HK-2 (cell line): ENCODE measurements around the gene TMEM30B.

ENCODE experiments used
- DNase-seq: peaks from one replicate; pipeline ENCODE4 v3.0.0-alpha.2; 2018; ENCODE audit not compliant: unreplicated experiment

The TMEM30B gene

GRCh38 chr14:61298824-61299223 lies 17.7 kb upstream of the TMEM30B start:
- no peak for DNase-seq

DNA sequence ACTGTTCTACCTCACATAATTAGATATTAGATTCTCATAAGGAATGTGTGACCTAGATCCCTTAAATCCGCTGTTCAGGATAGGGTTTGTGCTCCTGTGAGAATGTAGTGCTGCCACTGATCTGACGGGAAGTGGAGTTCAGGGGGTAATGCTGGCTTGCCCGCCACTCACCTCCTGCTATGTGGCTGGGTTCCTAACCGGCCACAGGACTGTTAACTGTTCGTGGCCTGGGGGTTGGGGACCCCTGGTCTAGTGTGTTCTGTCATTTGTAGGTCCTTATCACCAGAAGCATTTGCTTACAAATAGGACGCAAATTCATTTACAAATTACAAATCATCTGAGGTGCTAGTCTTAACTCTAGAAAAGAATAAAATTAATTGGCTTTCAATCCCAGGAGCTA lies 16.4 kb upstream of the TMEM30B start:
- no peak for DNase-seq

DNA sequence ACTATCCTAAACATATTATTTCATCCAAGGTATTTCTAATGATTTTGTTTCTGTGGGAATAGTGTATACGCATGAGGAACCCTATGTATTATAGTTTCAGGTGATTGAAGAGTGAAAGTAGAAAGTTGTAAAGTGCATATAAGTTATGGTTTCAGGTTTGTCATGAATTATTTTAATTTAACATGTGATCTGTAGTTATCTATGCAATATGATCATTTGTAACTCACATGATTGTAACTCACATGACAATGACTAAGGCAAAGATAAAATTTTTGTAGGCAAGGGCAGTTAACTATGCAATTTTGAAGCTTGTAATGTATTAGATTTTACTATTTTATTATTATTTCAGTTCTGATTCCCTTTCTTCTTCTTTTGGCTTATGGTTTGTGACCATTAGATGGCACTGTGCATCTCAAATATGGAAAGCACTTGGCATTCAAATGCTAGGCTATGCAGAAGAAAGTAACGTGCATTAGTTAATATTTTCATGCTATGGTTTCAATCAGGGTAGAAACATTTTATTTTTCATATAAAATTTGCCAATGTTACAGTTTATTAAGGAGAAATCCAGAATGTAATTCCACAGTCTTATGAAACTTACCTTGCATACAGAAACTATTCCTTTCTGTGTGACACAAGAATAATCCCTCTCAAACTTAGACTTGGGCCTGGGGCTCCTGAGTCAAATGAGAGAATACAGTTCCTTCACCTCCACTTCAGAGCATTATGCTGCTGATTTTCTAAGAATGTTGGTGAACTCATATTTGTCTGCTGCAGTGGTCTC lies 15.8 kb upstream of the TMEM30B start:
- no peak for DNase-seq

DNA sequence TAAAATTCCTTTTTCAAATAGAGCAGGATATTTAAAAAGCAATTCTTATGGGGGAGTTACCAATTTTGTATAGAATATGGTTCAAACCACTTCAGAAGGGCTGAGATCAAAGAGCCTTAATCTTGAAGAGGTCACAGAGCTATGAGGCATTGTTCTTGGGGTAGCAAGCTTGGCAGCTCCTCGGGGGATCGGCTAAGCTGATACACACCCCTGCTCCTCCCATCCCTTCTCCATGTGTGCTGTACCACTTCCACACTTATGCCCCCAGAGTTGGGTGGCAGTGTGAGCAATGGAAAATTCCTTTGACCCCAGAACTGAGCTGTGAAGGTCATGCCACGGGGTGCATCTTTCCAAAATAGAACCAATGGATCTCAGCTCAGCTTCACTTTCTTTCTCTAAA lies 15.0 kb upstream of the TMEM30B start:
- no peak for DNase-seq

DNA sequence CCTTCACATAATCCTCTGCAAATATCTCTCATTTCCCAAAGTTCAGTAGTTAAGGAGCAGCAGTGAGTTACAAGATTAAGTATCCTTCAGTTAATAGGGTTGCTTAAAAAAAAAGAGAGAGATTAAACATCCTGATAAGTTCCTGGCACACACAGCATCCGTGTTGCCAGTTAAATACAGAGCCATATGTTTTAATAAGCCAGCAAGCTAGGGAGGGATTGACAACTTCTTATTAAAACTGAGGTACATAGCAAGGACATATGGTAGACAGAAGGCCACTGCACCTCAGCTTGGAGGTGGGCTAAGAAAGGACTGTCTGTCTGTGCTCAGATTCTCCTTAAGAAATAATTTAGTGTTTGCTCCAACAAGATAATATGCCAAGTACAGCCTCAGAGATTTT lies 9.6 kb upstream of the TMEM30B start:
- DNase-seq = no peak

- DNase-seq = no peak
Measured at GRCh38 chr14:61288720-61289119, 7.6 kb upstream of the TMEM30B start.

DNA sequence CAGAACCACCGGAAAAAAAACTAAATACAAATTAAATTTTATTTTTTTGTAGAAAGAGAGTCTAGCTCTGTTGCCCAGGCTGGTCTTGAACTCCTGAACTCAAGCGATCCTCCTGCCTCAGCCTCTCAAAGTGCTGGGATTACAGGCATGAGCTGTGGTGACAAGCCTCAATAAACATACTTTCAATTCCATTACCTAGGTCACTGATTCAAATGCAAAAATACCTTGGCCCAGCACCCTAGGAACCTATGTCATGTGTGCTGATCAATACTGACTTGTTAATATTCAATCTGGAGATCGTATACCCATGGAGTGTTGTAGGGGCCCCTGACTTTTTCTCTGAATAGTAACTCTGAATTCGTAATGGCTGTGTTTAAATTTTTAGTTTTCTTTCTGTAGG lies 7.1 kb upstream of the TMEM30B start:
- no peak for DNase-seq

GRCh38 chr14:61287196-61287595 lies 6.1 kb upstream of the TMEM30B start:
- no peak for DNase-seq

GRCh38 chr14:61285364-61285763 lies 4.2 kb upstream of the TMEM30B start:
- DNase-seq = no peak

- DNase-seq = no peak
Measured at GRCh38 chr14:61284001-61284400, 2.9 kb upstream of the TMEM30B start.

- no peak for DNase-seq
Measured at GRCh38 chr14:61282746-61283145, 1.6 kb upstream of the TMEM30B start.

DNA sequence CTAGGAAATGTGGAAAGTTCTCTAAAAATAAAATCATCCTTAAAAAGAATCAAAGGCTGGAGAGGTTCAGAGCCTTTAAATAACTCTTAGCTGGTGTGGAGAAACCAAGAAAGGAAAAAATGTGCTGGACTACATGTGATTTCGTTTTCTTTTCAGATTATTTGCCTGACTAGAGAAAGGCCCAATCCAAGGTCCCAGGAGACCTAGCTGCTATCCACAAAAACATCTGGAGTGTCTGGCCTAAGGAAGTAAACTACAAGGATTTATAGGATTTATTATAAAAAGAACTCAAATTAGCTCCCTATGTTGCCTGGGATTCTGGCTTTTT lies 774 bp upstream of the TMEM30B start:
- DNase-seq = no peak

- DNase-seq = peak; percentile 31
Measured at GRCh38 chr14:61280526-61281185, 482 bp downstream of the TMEM30B start.

- no peak for DNase-seq
Measured at GRCh38 chr14:61280092-61280525, 1.0 kb downstream of the TMEM30B start.

- DNase-seq = no peak
Measured at GRCh38 chr14:61279082-61279481, 2.1 kb downstream of the TMEM30B start.

- DNase-seq = no peak
Measured at GRCh38 chr14:61277784-61278183, 3.4 kb downstream of the TMEM30B start.

DNA sequence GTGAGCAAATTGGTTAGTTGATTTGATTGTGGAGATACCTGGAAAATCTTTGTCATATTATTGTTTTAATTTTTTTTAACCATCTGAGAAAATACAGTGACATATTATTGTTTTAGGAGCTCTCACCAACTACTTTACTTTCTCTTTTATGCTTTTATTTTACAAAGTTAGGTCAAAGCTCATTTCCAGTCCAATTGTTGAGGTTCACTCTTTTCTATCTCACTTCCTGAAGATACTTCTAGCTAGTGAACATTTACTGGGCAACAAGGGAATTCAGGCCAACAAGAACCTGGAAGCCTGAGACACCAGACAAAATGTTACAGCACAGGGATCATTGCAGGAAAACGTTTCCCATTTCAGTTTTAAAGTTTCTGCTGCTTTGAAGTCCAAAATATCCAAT lies 3.9 kb downstream of the TMEM30B start:
- DNase-seq = no peak

- DNase-seq = no peak
Measured at GRCh38 chr14:61271552-61271951, 9.6 kb downstream of the TMEM30B start.

DNA sequence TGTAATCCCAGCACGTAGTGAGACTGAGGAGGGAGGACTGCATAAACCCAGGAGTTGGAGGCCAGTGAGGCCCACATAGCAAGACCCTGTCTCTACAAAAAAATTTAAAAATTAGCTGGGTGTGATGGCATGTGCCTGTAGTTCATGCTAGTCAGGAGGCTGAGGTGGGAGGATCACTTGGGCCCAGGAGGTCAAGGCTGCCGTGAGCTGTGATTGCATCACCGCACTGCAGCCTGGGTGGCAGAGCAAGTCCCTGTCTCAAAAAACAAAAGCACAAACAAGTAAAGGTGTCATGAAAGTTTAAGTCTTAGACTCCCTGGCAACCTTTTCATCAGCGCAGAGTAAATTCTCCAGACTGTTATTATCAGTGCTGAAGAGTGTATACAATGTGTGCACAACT lies 10.4 kb downstream of the TMEM30B start:
- no peak for DNase-seq

DNA sequence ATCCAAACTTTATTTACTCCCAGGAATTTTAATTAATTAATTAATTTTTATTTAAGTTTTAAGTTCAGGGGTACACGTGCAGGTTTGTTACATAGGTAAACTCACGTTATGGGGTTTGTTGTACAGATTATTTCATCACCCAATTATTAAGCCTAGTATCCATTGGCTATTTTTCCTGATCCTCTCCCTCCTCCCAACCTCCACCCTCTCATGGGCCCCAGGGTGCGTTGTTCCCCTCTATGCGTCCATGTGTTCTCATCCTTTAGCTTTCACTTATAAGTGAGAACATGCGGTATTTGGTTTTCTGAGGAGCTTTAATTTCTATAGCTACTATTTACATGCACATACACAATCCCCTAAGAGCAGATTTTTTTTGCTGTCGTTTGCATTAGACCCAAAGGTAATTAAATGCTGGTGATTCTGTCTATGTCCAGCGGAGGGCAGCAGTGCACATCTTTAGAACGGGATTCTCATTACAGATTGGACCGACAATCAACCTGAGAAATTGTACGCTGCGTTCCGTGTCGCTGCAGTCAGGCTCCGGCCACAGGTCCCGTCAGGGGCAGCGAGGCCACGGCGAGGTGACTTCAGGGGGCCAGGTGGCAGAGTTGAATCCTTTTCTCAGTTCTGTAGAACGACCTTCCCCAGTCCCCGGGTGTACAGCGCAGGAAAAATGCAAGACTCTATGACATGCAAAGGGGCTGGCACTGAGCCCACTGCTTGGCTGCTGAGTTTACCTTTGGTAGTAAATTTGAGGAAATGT lies 11.6 kb downstream of the TMEM30B start:
- DNase-seq = peak; percentile 63

DNA sequence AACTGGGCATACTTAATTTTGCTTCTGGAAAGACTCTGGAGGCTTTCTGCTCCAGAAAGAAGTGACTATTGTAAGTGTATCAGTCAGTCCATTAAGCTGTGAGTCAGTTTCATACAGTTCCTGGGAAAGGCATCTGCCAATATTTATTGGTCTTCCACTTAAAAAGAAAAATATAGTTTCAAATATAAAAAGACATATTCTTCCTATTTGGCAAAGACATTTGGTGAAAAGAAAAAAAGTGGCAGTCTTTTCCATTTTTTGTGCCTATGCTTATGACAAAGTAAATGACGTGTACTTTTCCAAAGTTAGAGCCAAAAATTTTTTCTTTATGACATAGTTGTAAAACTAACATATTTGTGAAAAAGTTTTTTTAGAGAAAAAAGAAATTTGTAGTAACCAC lies 12.3 kb downstream of the TMEM30B start:
- no peak for DNase-seq

GRCh38 chr14:61266891-61267740 lies 14.0 kb downstream of the TMEM30B start:
- DNase-seq = no peak
